GM21390 (cell line): ENCODE results near the gene INO80.
"Not testable (repeated sequence)": the region's sequence is repeated elsewhere in the genome, so short reads cannot be mapped to it uniquely, and the experiment has no call there.

Experiments used
- ATAC-seq: cut with Tn5 transposase; IDR thresholded peaks from one replicate; pipeline ENCODE4 v1.9.1; 2021; ENCODE audit not compliant: unreplicated experiment

The INO80 gene

GRCh38 chr15:40968290-40969085 is 147.6 kb downstream of the INO80 start:
- no peak for ATAC-seq

- no peak for ATAC-seq
Measured at GRCh38 chr15:40964634-40965033, 151.4 kb downstream of the INO80 start.

- no peak for ATAC-seq
Measured at GRCh38 chr15:40964006-40964405, 152.1 kb downstream of the INO80 start.

- no peak for ATAC-seq
Measured at GRCh38 chr15:40963201-40963600, 152.9 kb downstream of the INO80 start.

GRCh38 chr15:40962317-40962716 is 153.8 kb downstream of the INO80 start:
- not testable (repeated sequence) for ATAC-seq

GRCh38 chr15:40961740-40962139 is 154.3 kb downstream of the INO80 start:
- not testable (repeated sequence) for ATAC-seq

GRCh38 chr15:40960925-40961324 is 155.2 kb downstream of the INO80 start:
- no peak for ATAC-seq

GRCh38 chr15:40960151-40960885 is 155.8 kb downstream of the INO80 start:
- ATAC-seq = no peak

GRCh38 chr15:40959331-40960141 is 156.5 kb downstream of the INO80 start:
- no peak for ATAC-seq

GRCh38 chr15:40958723-40959122 is 157.4 kb downstream of the INO80 start:
- ATAC-seq = no peak

- ATAC-seq = no peak
Measured at GRCh38 chr15:40958146-40958545, 157.9 kb downstream of the INO80 start.

GRCh38 chr15:40957581-40958051 is 158.5 kb downstream of the INO80 start:
- ATAC-seq = no peak

GRCh38 chr15:40957041-40957555 is 159.0 kb downstream of the INO80 start:
- no peak for ATAC-seq

- no peak for ATAC-seq
Measured at GRCh38 chr15:40956541-40956982, 159.5 kb downstream of the INO80 start.

- no peak for ATAC-seq
Measured at GRCh38 chr15:40955930-40956540, 160.0 kb downstream of the INO80 start.

GRCh38 chr15:40955141-40955903 is 160.8 kb downstream of the INO80 start:
- no peak for ATAC-seq

- not testable (repeated sequence) for ATAC-seq
Measured at GRCh38 chr15:40954158-40954848, 161.8 kb downstream of the INO80 start.

- no peak for ATAC-seq
Measured at GRCh38 chr15:40953713-40954074, 162.4 kb downstream of the INO80 start.
